Calu3 (cell line): ENCODE results near the gene DRD2. TPM values are rescaled to one million over a fixed set of nuclear protein-coding genes. Genes with fewer than 3 reads are reported as not detected.

ENCODE experiments used
- BruUV-seq: library from RNA; stranded (reverse); fragments of 400-500 nt; replicated peaks from 2 replicates; lab custom pipeline; 2021; lab: Mats Ljungman, UMichigan
- CTCF ChIA-PET: fragments of 300-600 bp; sonication (Branson Sonifier 250); formaldehyde crosslinking; loops from one replicate; lab custom pipeline; 2022; ENCODE audit warnings: antibody characterized with exemption; lab: Charles Lee
- DNase-seq: peaks from one replicate; pipeline ENCODE4 v3.0.0; 2022
- H3K27ac Mint-ChIP-seq: one replicate; pipeline ENCODE4 v1.8.0; 2022; ENCODE audit warnings: mixed read lengths; ENCODE audit not compliant: unreplicated experiment
- H3K27me3 Mint-ChIP-seq: one replicate; pipeline ENCODE4 v1.8.0; 2022; ENCODE audit warnings: mixed read lengths; ENCODE audit not compliant: unreplicated experiment
- H3K36me3 Mint-ChIP-seq: one replicate; pipeline ENCODE4 v1.8.0; 2022; ENCODE audit warnings: mild to moderate bottlenecking, moderate library complexity, mixed read lengths; ENCODE audit not compliant: insufficient read depth, unreplicated experiment
- H3K4me1 Mint-ChIP-seq: one replicate; pipeline ENCODE4 v1.8.0; 2022; ENCODE audit warnings: mild to moderate bottlenecking, low read depth, mixed read lengths; ENCODE audit not compliant: unreplicated experiment
- H3K4me3 Mint-ChIP-seq: one replicate; pipeline ENCODE4 v1.8.0; 2022; ENCODE audit warnings: mild to moderate bottlenecking, low read depth, moderate library complexity, mixed read lengths; ENCODE audit not compliant: unreplicated experiment
- H3K9me3 Mint-ChIP-seq: one replicate; pipeline ENCODE4 v1.8.0; 2022; ENCODE audit warnings: low read depth, mixed read lengths; ENCODE audit not compliant: unreplicated experiment
- CTCF ChIP-seq: fragments of 200-600 bp; IDR thresholded peaks from one replicate; pipeline ENCODE4 v1.8.0; 2022; ENCODE audit warnings: antibody characterized with exemption; ENCODE audit not compliant: unreplicated experiment
- intact Hi-C: fragments of 100-400 bp; cut with micrococcal nuclease; formaldehyde crosslinking; loops from one replicate; pipeline ENCODE4 v1.10.0; 2022; ENCODE audit not compliant: unreplicated experiment
- total RNA-seq: library from RNA; stranded (reverse); gene quantifications from 2 replicates; pipeline ENCODE4 v1.2.3, GENCODE V29; 2022

The DRD2 gene
- total RNA-seq, 1 experiment from 2014 or later, result 0.45 TPM

- no peak for DNase-seq
- no peaks in the 10 kb centered on the region for H3K27me3 Mint-ChIP-seq
Observed at GRCh38 chr11:113373306-113373705, 101.9 kb downstream of the DRD2 start.

GRCh38 chr11:113372309-113372708, 102.9 kb downstream of the DRD2 start:
- no peaks in the 10 kb centered on the region for H3K4me1 Mint-ChIP-seq
- intact Hi-C loops, result loop anchor here (10.0 kb wide), 1 partner anchor 162 kb away; no protein-coding TSS in a partner anchor
- no peak for TF ChIP-seq CTCF
- DNase-seq, result no peak
- no peaks in the 10 kb centered on the region for H3K27me3 Mint-ChIP-seq
- BruUV-seq, result no TSS peak
- H3K36me3 Mint-ChIP-seq, result no peaks in the 10 kb centered on the region
- no peaks in the 10 kb centered on the region for H3K9me3 Mint-ChIP-seq
- H3K4me3 Mint-ChIP-seq, result no peak overlapping the region
- H3K27ac Mint-ChIP-seq, result no peak overlapping the region
- CTCF ChIA-PET, result interaction anchor here (1.1 kb wide), 1 partner anchor 168 kb away, joined by 3 read pairs; no protein-coding TSS in a partner anchor

More at GRCh38 chr11:113373306-113373705, 101.9 kb downstream of the DRD2 start:
- no peak for TF ChIP-seq CTCF
- intact Hi-C loops, result loop anchor here (10.0 kb wide), 1 partner anchor 161 kb away; no protein-coding TSS in a partner anchor
- no peaks in the 10 kb centered on the region for H3K36me3 Mint-ChIP-seq
- no peaks in the 10 kb centered on the region for H3K4me1 Mint-ChIP-seq
- no TSS peak for BruUV-seq
- H3K27ac Mint-ChIP-seq, result no peak overlapping the region
- H3K9me3 Mint-ChIP-seq, result no peaks in the 10 kb centered on the region
- CTCF ChIA-PET, result no interaction called here
- no peak overlapping the region for H3K4me3 Mint-ChIP-seq

- Mint-ChIP-seq H3K9me3 (no peaks in the 10 kb centered on the region), H3K27ac (no peak overlapping the region), H3K4me1 (no peaks in the 10 kb centered on the region), H3K36me3 (no peaks in the 10 kb centered on the region), H3K27me3 (no peaks in the 10 kb centered on the region), H3K4me3 (no peak overlapping the region)
- CTCF ChIA-PET, result no interaction called here
- TF ChIP-seq CTCF, result no peak
- intact Hi-C loops, result loop anchor here (10.0 kb wide), 1 partner anchor 164 kb away; no protein-coding TSS in a partner anchor
- BruUV-seq, result no TSS peak
- DNase-seq, result no peak
Observed at GRCh38 chr11:113370634-113371033, 104.6 kb downstream of the DRD2 start.

- H3K4me1 Mint-ChIP-seq, result no peaks in the 10 kb centered on the region
- intact Hi-C loops, result no loop called here
- no TSS peak for BruUV-seq
- no peaks in the 10 kb centered on the region for H3K36me3 Mint-ChIP-seq
- no peaks in the 10 kb centered on the region for H3K27me3 Mint-ChIP-seq
- H3K27ac Mint-ChIP-seq, result no peak overlapping the region
- DNase-seq, result no peak
- H3K9me3 Mint-ChIP-seq, result no peaks in the 10 kb centered on the region
- H3K4me3 Mint-ChIP-seq, result no peak overlapping the region
- no peak for TF ChIP-seq CTCF
- CTCF ChIA-PET, result no interaction called here
Observed at GRCh38 chr11:113369411-113369810, 105.8 kb downstream of the DRD2 start.
